ENCODE measurements around the gene PIGU. TPM values are rescaled to one million over a fixed set of nuclear protein-coding genes. Genes with fewer than 3 reads are reported as not detected.
"Not testable (repeated sequence)": the region's sequence is repeated elsewhere in the genome, so short reads cannot be mapped to it uniquely, and the experiment has no call there.

The PIGU gene
- polyA plus RNA-seq (2011; rRNA removed) (35.2 and 45.3 TPM in 2 replicates), polyA minus RNA-seq (2011; rRNA and poly(A)+ RNA removed) (17.4 and 27.3 TPM in 2 replicates)

- DNase-seq (ENCODE audit: low read depth): peak; percentile 66
- Histone ChIP-seq H3K27me3 (ENCODE audit: control insufficient read depth, insufficient read depth, low read length) (no peaks in the 10 kb centered on the region), H3K36me3 (ENCODE audit: control insufficient read depth, insufficient read depth, low read length) (no peaks in the 10 kb centered on the region), H3K4me3 (ENCODE audit: low read depth, low read length) (peak within 1 kb of the TSS; percentile 72)
- ChIA-PET POLR2A (no interaction called here), CTCF (interaction anchor here (0.6 to 1.3 kb wide), 5 partner anchors 22 to 364 kb away, joined by 3 read pairs; no protein-coding TSS in a partner anchor)
- no peak for TF ChIP-seq CTCF (IDR thresholded peaks at IDR 0.05; ENCODE audit: insufficient read depth, low read depth, low read length)
Measured at GRCh38 chr20:34676642-34677373, at the start of gene PIGU. PIGU (minus strand) TSS chr20:34677092; CDS start chr20:34677085, 7 bp downstream.

DNA sequence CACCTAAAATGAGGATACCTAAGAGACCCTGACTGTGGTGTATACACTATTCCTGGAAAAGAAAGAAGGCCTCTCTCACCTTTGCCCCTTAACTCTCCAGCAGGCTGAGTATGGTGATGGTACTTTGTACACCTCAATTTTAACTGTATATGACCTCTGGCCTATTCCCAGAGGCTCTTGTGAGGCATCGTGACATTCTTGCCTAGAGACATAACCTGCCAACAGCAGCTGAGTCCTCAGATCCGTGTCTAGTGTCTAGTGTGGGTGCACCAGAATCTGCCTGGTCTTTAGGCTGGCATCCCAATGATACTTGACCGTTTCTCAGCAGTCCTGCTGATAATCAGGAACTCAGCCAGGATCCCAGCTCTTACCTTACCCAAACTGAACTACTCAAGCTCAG, 47.3 kb upstream of the PIGU start:
- no peak for TF ChIP-seq CTCF (IDR thresholded peaks at IDR 0.05; ENCODE audit: insufficient read depth, low read depth, low read length)
- ChIA-PET POLR2A (no interaction called here), CTCF (interaction anchor here (1.0 kb wide), 1 partner anchor 10 kb away, joined by 3 read pairs; no protein-coding TSS in a partner anchor)
- DNase-seq (ENCODE audit: low read depth): no peak
- Histone ChIP-seq H3K27me3 (ENCODE audit: control insufficient read depth, insufficient read depth, low read length) (no peaks in the 10 kb centered on the region), H3K4me3 (ENCODE audit: low read depth, low read length) (no peak overlapping the region), H3K36me3 (ENCODE audit: control insufficient read depth, insufficient read depth, low read length) (peaks cover 10% of the 10 kb centered on the region)

DNA sequence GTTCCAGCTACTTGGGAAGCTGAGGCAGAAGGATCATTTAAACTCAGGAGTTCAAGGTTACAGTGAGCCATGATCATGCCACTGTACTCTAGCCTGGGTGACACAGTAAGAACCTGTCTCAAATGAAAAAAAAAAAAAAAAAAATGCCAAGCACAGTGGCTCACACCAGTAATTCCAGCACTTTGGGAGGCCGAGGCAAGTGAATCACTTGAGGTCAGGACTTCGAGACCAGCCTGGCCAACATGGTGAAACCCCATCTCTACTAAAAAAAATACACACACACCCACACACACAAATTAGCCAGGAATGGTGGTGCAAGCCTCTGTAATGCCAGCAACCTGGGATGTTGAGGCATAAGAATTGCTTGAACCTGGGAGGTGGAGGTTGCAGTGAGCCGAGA, 45.7 kb upstream of the PIGU start:
- H3K27me3 ChIP-seq (ENCODE audit: control insufficient read depth, insufficient read depth, low read length); DNase-seq (ENCODE audit: low read depth); H3K4me3 ChIP-seq (ENCODE audit: low read depth, low read length): not testable (repeated sequence)
- CTCF ChIA-PET: interaction anchor here (0.6 kb wide), 1 partner anchor 40 kb away, joined by 3 read pairs; no protein-coding TSS in a partner anchor
- POLR2A ChIA-PET: interaction anchor here (0.7 kb wide), 1 partner anchor 9 kb away, joined by 10 read pairs; no protein-coding TSS in a partner anchor
- H3K36me3 ChIP-seq (ENCODE audit: control insufficient read depth, insufficient read depth, low read length): peaks cover 12% of the 10 kb centered on the region

GRCh38 chr20:34720266-34720665, 43.4 kb upstream of the PIGU start:
- H3K27me3 ChIP-seq (ENCODE audit: control insufficient read depth, insufficient read depth, low read length): no peaks in the 10 kb centered on the region
- no peak for DNase-seq (ENCODE audit: low read depth)
- H3K36me3 ChIP-seq (ENCODE audit: control insufficient read depth, insufficient read depth, low read length): peaks cover 5% of the 10 kb centered on the region
- H3K4me3 ChIP-seq (ENCODE audit: low read depth, low read length): no peak overlapping the region
- ChIA-PET POLR2A (no interaction called here), CTCF (interaction anchor here (0.7 to 2.1 kb wide), 3 partner anchors 11 to 90 kb away, joined by 3 to 11 read pairs (median 3); no protein-coding TSS in a partner anchor)
- no peak for TF ChIP-seq CTCF (IDR thresholded peaks at IDR 0.05; ENCODE audit: insufficient read depth, low read depth, low read length)

- H3K36me3 ChIP-seq (ENCODE audit: control insufficient read depth, insufficient read depth, low read length); DNase-seq (ENCODE audit: low read depth); H3K4me3 ChIP-seq (ENCODE audit: low read depth, low read length); POLR2A ChIA-PET; H3K27me3 ChIP-seq (ENCODE audit: control insufficient read depth, insufficient read depth, low read length): not testable (repeated sequence)
- CTCF ChIA-PET: interaction anchor here (0.7 to 2.1 kb wide), 4 partner anchors 10 to 91 kb away, joined by 3 to 11 read pairs (median 4); no protein-coding TSS in a partner anchor
Measured at GRCh38 chr20:34719242-34720017, 42.5 kb upstream of the PIGU start.
